Naive thymus-derived CD8-positive, alpha-beta T cell (primary cell): ENCODE measurements around the gene ODAD2. TPM values are rescaled to one million over a fixed set of nuclear protein-coding genes. Genes with fewer than 3 reads are reported as not detected.
A peak's percentile ranks its signal among the peaks of the same experiment; 100 is the strongest.
"Not testable (repeated sequence)": the region's sequence is repeated elsewhere in the genome, so short reads cannot be mapped to it uniquely, and the experiment has no call there.

Experiments used
- ATAC-seq, 2 donors: fragments of 150-1000 bp; cut with Tn5 transposase in 1 of 2; sonication (Bioruptor Pico), chemical (Tn5 transposase) in 1 of 2; 1 replicate in 1 of 2; 2 replicates in 1 of 2; pipeline ENCODE4 v1.10.0; 2021; ENCODE audit warnings: mild to moderate bottlenecking in 2 of 2, moderate library complexity in 2 of 2
- POLR2A ChIA-PET: fragments of 350-600 bp; sonication (Branson Sonifier 250); formaldehyde crosslinking; loops from one replicate; lab custom pipeline; 2021; ENCODE audit warnings: antibody characterized with exemption; lab: Charles Lee
- DNase-seq, 10 donors: peaks; one replicate each; pipeline versions ENCODE4 v3.0.0 to v3.0.0-alpha.2; 2020 to 2022
- H3K27ac Mint-ChIP-seq, 10 donors: one replicate each; pipeline ENCODE4 v1.8.0; 2020 to 2022; ENCODE audit warnings: mild to moderate bottlenecking in 10 of 10, mixed read lengths in 10 of 10, moderate library complexity in 4 of 10, inconsistent platforms in 1 of 10
- H3K27me3 Mint-ChIP-seq, 5 donors: one replicate each; pipeline ENCODE4 v1.8.0; 2021 to 2022; ENCODE audit warnings: mixed read lengths in 5 of 5
- H3K36me3 Mint-ChIP-seq, 3 donors: one replicate each; pipeline ENCODE4 v1.8.0; 2020 to 2022; ENCODE audit warnings: mixed read lengths in 3 of 3, mild to moderate bottlenecking in 2 of 3, inconsistent platforms in 1 of 3
- H3K4me1 Mint-ChIP-seq, 4 donors: one replicate each; pipeline ENCODE4 v1.8.0; 2021 to 2022; ENCODE audit warnings: mixed read lengths in 4 of 4
- H3K4me3 Mint-ChIP-seq, 10 donors: one replicate each; pipeline ENCODE4 v1.8.0; 2020 to 2022; ENCODE audit warnings: mild to moderate bottlenecking in 10 of 10, mixed read lengths in 10 of 10, moderate library complexity in 6 of 10, inconsistent platforms in 1 of 10
- H3K9me3 Mint-ChIP-seq, 9 donors: one replicate each; pipeline ENCODE4 v1.8.0; 2020 to 2022; ENCODE audit warnings: mixed read lengths in 9 of 9, mild to moderate bottlenecking in 3 of 9, inconsistent platforms in 1 of 9, moderate library complexity in 1 of 9
- polyA plus RNA-seq, 3 donors: library from polyadenylated mRNA; unstranded; fragments of 300-500 nt; fragmentation: Illumina TruSeq; gene quantifications; one replicate each; pipeline ENCODE4 v1.2.3, GENCODE V29; 2021
- total RNA-seq, 8 experiments: library from RNA in 2 of 8; stranded (reverse) in 2 of 8; gene quantifications; one replicate each; pipeline ENCODE4 v1.2.3 and lab custom pipeline; 2021 to 2026

ODAD2 gene
- total and polyA plus RNA-seq, 5 experiments from 2014 or later: 0.15 TPM; not detected in 4

- DNase-seq (no peak), ATAC-seq (no peak)
- Mint-ChIP-seq H3K36me3 (no peaks in the 10 kb centered on the region), H3K27ac (no peak overlapping the region), H3K27me3 (peaks cover 11 to 85% (median 43%) of the 10 kb centered on the region in 5 donors), H3K4me3 (no peak overlapping the region), H3K9me3 (no peaks in the 10 kb centered on the region), H3K4me1 (peaks cover 9 to 17% (median 13%) of the 10 kb centered on the region in 4 donors)
- POLR2A ChIA-PET: no interaction called here
These were observed 2.5 kb upstream of the ODAD2 start for GRCh38 chr10:28001353-28001752.

- peak in 7 of 10 donors; percentile 9 to 44 (median 14) for DNase-seq
- POLR2A ChIA-PET: no interaction called here
- ATAC-seq: peak; percentile 85 to 88
- H3K27me3 Mint-ChIP-seq: peaks cover 7 to 56% (median 36%) of the 10 kb centered on the region in 5 donors
- no peaks in the 10 kb centered on the region for H3K36me3 Mint-ChIP-seq
- peak overlapping the region in 6 of 10 donors; percentile 18 to 87 (median 33) for H3K27ac Mint-ChIP-seq
- no peaks in the 10 kb centered on the region for H3K9me3 Mint-ChIP-seq
- peak overlapping the region; percentile 87 to 98 (median 90) for H3K4me3 Mint-ChIP-seq
- H3K4me1 Mint-ChIP-seq: peaks cover 9 to 17% (median 13%) of the 10 kb centered on the region in 4 donors
These were observed 513 bp downstream of the ODAD2 start for GRCh38 chr10:27998178-27998953.

GRCh38 chr10:27997865-27998177 lies 1.1 kb downstream of the ODAD2 start:
- POLR2A ChIA-PET: no interaction called here
- H3K4me1 Mint-ChIP-seq: peaks cover 9 to 17% (median 13%) of the 10 kb centered on the region in 4 donors
- H3K9me3 Mint-ChIP-seq: no peaks in the 10 kb centered on the region
- no peak for DNase-seq
- H3K27ac Mint-ChIP-seq: peak overlapping the region in 6 of 10 donors; percentile 18 to 87 (median 33)
- peaks cover 7 to 50% (median 34%) of the 10 kb centered on the region in 5 donors for H3K27me3 Mint-ChIP-seq
- H3K36me3 Mint-ChIP-seq: no peaks in the 10 kb centered on the region
- peak overlapping the region; percentile 87 to 98 (median 90) for H3K4me3 Mint-ChIP-seq
- no peak for ATAC-seq

GRCh38 chr10:27995311-27995710 lies 3.6 kb downstream of the ODAD2 start:
- Mint-ChIP-seq H3K27me3 (peaks cover 5 to 39% (median 31%) of the 10 kb centered on the region in 5 donors), H3K4me3 (no peak overlapping the region), H3K9me3 (peaks cover 0 to 2% (median 0%) of the 10 kb centered on the region in 9 donors), H3K36me3 (no peaks in the 10 kb centered on the region), H3K4me1 (peaks cover 9 to 17% (median 13%) of the 10 kb centered on the region in 4 donors), H3K27ac (no peak overlapping the region)
- DNase-seq: no peak
- ATAC-seq: no peak
- POLR2A ChIA-PET: no interaction called here

- POLR2A ChIA-PET, ATAC-seq, H3K9me3 Mint-ChIP-seq, DNase-seq, H3K4me1 Mint-ChIP-seq, H3K36me3 Mint-ChIP-seq, H3K4me3 Mint-ChIP-seq, H3K27ac Mint-ChIP-seq: not testable (repeated sequence)
- H3K27me3 Mint-ChIP-seq: peaks cover 0 to 14% (median 6%) of the 10 kb centered on the region in 5 donors
These were observed 9.5 kb downstream of the ODAD2 start for GRCh38 chr10:27989357-27989756.

GRCh38 chr10:27986821-27987220 lies 12.1 kb downstream of the ODAD2 start:
- DNase-seq (no peak), ATAC-seq (no peak)
- POLR2A ChIA-PET: no interaction called here
- no peaks in the 10 kb centered on the region for H3K36me3 Mint-ChIP-seq
- H3K4me3 Mint-ChIP-seq: no peak overlapping the region
- no peak overlapping the region for H3K27ac Mint-ChIP-seq
- H3K27me3 Mint-ChIP-seq: peaks cover 0 to 10% (median 2%) of the 10 kb centered on the region in 5 donors
- no peaks in the 10 kb centered on the region for H3K4me1 Mint-ChIP-seq
- H3K9me3 Mint-ChIP-seq: no peaks in the 10 kb centered on the region

GRCh38 chr10:27982875-27983543 lies 15.9 kb downstream of the ODAD2 start:
- ATAC-seq (no peak), DNase-seq (no peak)
- POLR2A ChIA-PET: no interaction called here
- H3K27me3 Mint-ChIP-seq: peaks cover 0 to 5% (median 2%) of the 10 kb centered on the region in 5 donors
- peaks cover 0 to 11% (median 0%) of the 10 kb centered on the region in 9 donors for H3K9me3 Mint-ChIP-seq
- H3K4me1 Mint-ChIP-seq: no peaks in the 10 kb centered on the region
- no peak overlapping the region for H3K27ac Mint-ChIP-seq
- H3K4me3 Mint-ChIP-seq: no peak overlapping the region
- H3K36me3 Mint-ChIP-seq: peaks cover 0 to 2% (median under 1%) of the 10 kb centered on the region in 3 donors

GRCh38 chr10:27981744-27982143 lies 17.1 kb downstream of the ODAD2 start:
- H3K27ac Mint-ChIP-seq: no peak overlapping the region
- POLR2A ChIA-PET: no interaction called here
- H3K27me3 Mint-ChIP-seq: peaks cover 2 to 7% (median 6%) of the 10 kb centered on the region in 5 donors
- H3K4me1 Mint-ChIP-seq: no peaks in the 10 kb centered on the region
- H3K36me3 Mint-ChIP-seq: peaks cover 0 to 7% (median 6%) of the 10 kb centered on the region in 3 donors
- DNase-seq: no peak
- H3K4me3 Mint-ChIP-seq: no peak overlapping the region
- ATAC-seq: no peak
- H3K9me3 Mint-ChIP-seq: peaks cover 0 to 20% (median 0%) of the 10 kb centered on the region in 9 donors

GRCh38 chr10:27970795-27971194 lies 28.1 kb downstream of the ODAD2 start:
- H3K4me1 Mint-ChIP-seq, H3K4me3 Mint-ChIP-seq, H3K9me3 Mint-ChIP-seq, H3K27ac Mint-ChIP-seq, DNase-seq, H3K36me3 Mint-ChIP-seq, H3K27me3 Mint-ChIP-seq, ATAC-seq, POLR2A ChIA-PET: not testable (repeated sequence)

- ATAC-seq, H3K4me3 Mint-ChIP-seq, H3K4me1 Mint-ChIP-seq, H3K36me3 Mint-ChIP-seq, POLR2A ChIA-PET, H3K9me3 Mint-ChIP-seq, H3K27ac Mint-ChIP-seq, H3K27me3 Mint-ChIP-seq, DNase-seq: not testable (repeated sequence)
These were observed 28.9 kb downstream of the ODAD2 start for GRCh38 chr10:27969931-27970330.

GRCh38 chr10:27959093-27959715 lies 39.7 kb downstream of the ODAD2 start:
- H3K27me3 Mint-ChIP-seq: no peaks in the 10 kb centered on the region
- DNase-seq (no peak), ATAC-seq (no peak)
- H3K4me3 Mint-ChIP-seq: peak overlapping the region in 9 of 10 donors; percentile 10 to 80 (median 68)
- POLR2A ChIA-PET: no interaction called here
- H3K4me1 Mint-ChIP-seq: peaks cover 11 to 24% (median 12%) of the 10 kb centered on the region in 4 donors
- H3K36me3 Mint-ChIP-seq: no peaks in the 10 kb centered on the region
- peak overlapping the region in 5 of 10 donors; percentile 49 to 80 (median 50) for H3K27ac Mint-ChIP-seq
- no peaks in the 10 kb centered on the region for H3K9me3 Mint-ChIP-seq

GRCh38 chr10:27958383-27958782 lies 40.5 kb downstream of the ODAD2 start:
- ATAC-seq: peak; percentile 49 to 57
- H3K4me1 Mint-ChIP-seq: peaks cover 11 to 24% (median 12%) of the 10 kb centered on the region in 4 donors
- peak overlapping the region in 9 of 10 donors; percentile 47 to 80 (median 73) for H3K27ac Mint-ChIP-seq
- peak overlapping the region; percentile 59 to 80 (median 74) for H3K4me3 Mint-ChIP-seq
- H3K27me3 Mint-ChIP-seq, H3K36me3 Mint-ChIP-seq, H3K9me3 Mint-ChIP-seq, POLR2A ChIA-PET: not testable (repeated sequence)
- DNase-seq: peak in 1 of 10 donors; percentile 9

- ATAC-seq: no peak
- H3K27me3 Mint-ChIP-seq: peaks cover 0 to 3% (median under 1%) of the 10 kb centered on the region in 5 donors
- peaks cover 0 to under 1% (median 0%) of the 10 kb centered on the region in 4 donors for H3K4me1 Mint-ChIP-seq
- H3K36me3 Mint-ChIP-seq: no peaks in the 10 kb centered on the region
- POLR2A ChIA-PET: no interaction called here
- no peak for DNase-seq
- H3K27ac Mint-ChIP-seq: no peak overlapping the region
- H3K4me3 Mint-ChIP-seq: no peak overlapping the region
- H3K9me3 Mint-ChIP-seq: no peaks in the 10 kb centered on the region
These were observed 48.7 kb downstream of the ODAD2 start for GRCh38 chr10:27950242-27950564.
